HK-2 (cell line): ENCODE measurements around the gene NSRP1.
"Not testable (repeated sequence)": the region's sequence is repeated elsewhere in the genome, so short reads cannot be mapped to it uniquely, and the experiment has no call there.

Experiments
- DNase-seq: peaks from one replicate; pipeline ENCODE4 v3.0.0-alpha.2; 2018; ENCODE audit not compliant: unreplicated experiment

NSRP1 gene

GRCh38 chr17:30118635-30119034 is 2.0 kb downstream of the NSRP1 start:
- not testable (repeated sequence) for DNase-seq

GRCh38 chr17:30124273-30124796 is 7.7 kb downstream of the NSRP1 start:
- DNase-seq, result no peak

- no peak for DNase-seq
Measured at GRCh38 chr17:30130121-30130520, 13.5 kb downstream of the NSRP1 start.

GRCh38 chr17:30132615-30133014 is 16.0 kb downstream of the NSRP1 start:
- DNase-seq, result no peak

GRCh38 chr17:30133197-30133596 is 16.6 kb downstream of the NSRP1 start:
- no peak for DNase-seq

- DNase-seq, result no peak
Measured at GRCh38 chr17:30134551-30134950, 17.9 kb downstream of the NSRP1 start.

- DNase-seq, result no peak
Measured at GRCh38 chr17:30137158-30137557, 20.5 kb downstream of the NSRP1 start.

- DNase-seq, result peak; percentile 12
Measured at GRCh38 chr17:30147860-30148259, 31.2 kb downstream of the NSRP1 start.

GRCh38 chr17:30148376-30148775 is 31.8 kb downstream of the NSRP1 start:
- DNase-seq, result no peak

- no peak for DNase-seq
Measured at GRCh38 chr17:30151471-30151870, 34.9 kb downstream of the NSRP1 start.

- no peak for DNase-seq
Measured at GRCh38 chr17:30153463-30153862, 36.8 kb downstream of the NSRP1 start.

- DNase-seq, result no peak
Measured at GRCh38 chr17:30155389-30155788, 38.8 kb downstream of the NSRP1 start.

- no peak for DNase-seq
Measured at GRCh38 chr17:30158896-30159625, 42.4 kb downstream of the NSRP1 start.

- DNase-seq, result no peak
Measured at GRCh38 chr17:30160419-30161172, 44.0 kb downstream of the NSRP1 start.

GRCh38 chr17:30161601-30162000 is 45.0 kb downstream of the NSRP1 start:
- no peak for DNase-seq

- no peak for DNase-seq
Measured at GRCh38 chr17:30164531-30164930, 47.9 kb downstream of the NSRP1 start.

- no peak for DNase-seq
Measured at GRCh38 chr17:30165147-30165546, 48.5 kb downstream of the NSRP1 start.

GRCh38 chr17:30165960-30166359 is 49.3 kb downstream of the NSRP1 start:
- DNase-seq, result no peak

- no peak for DNase-seq
Measured at GRCh38 chr17:30170415-30170987, 53.9 kb downstream of the NSRP1 start.

- DNase-seq, result no peak
Measured at GRCh38 chr17:30172560-30172959, 55.9 kb downstream of the NSRP1 start.

- DNase-seq, result no peak
Measured at GRCh38 chr17:30173649-30174048, 57.0 kb downstream of the NSRP1 start.

GRCh38 chr17:30174556-30174955 is 57.9 kb downstream of the NSRP1 start:
- no peak for DNase-seq

GRCh38 chr17:30176855-30177254 is 60.2 kb downstream of the NSRP1 start:
- DNase-seq, result no peak
